Measurements from ENCODE around the gene GNB1L. TPM values are rescaled to one million over a fixed set of nuclear protein-coding genes. Genes with fewer than 3 reads are reported as not detected.
A peak's percentile ranks its signal among the peaks of the same experiment; 100 is the strongest.

The GNB1L gene
- total RNA-seq, 2 experiments from 2014 or later: 3.0 to 6.5 TPM

DNA sequence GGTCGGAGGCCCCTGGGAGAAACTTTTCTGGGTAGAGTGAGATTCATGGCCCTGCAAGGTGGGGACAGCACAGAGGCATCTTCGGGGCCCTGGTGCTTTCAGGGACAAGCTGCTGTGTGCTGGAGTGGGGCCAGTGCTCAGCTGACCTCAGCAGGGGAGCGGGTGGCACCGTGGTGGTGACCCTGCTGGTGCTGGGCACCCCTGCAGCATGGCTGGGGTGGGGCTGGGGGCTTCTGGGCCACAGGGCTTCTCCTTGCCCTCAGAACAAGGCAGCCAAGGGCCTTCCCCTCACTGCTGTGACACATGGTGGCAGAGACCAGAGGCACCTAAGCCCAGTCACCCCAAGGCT, 24.9 kb upstream of the GNB1L start:
- DNase-seq: peak in 2 of 14 experiments; percentile 5 to 25
- Mint-ChIP-seq H3K27me3 (no peaks in the 10 kb centered on the region), H3K27ac (no peak overlapping the region), H3K4me1 (ENCODE audit: low read depth) (peaks cover 8% of the 10 kb centered on the region), H3K4me3 (no peak overlapping the region), H3K9me3 (no peaks in the 10 kb centered on the region), H3K36me3 (ENCODE audit: low read depth) (no peaks in the 10 kb centered on the region)
- intact Hi-C loops (cut with DNase I, micrococcal nuclease): no loop called here
- H3K27ac ChIP-seq (ENCODE audit: low read depth in 1 of 2, low read length in 2 of 2): no peak overlapping the region
- ChIA-PET POLR2A (interaction anchor here (1.1 kb wide), 1 partner anchor 25 kb away, joined by 3 read pairs; the partner anchor contains the start of genes GNB1L and RTL10), CTCF (no interaction called here)
- no peak overlapping the region for H3K4me3 ChIP-seq (ENCODE audit: low read length)
- H3K36me3 ChIP-seq (ENCODE audit: insufficient read depth, low read length): no peaks in the 10 kb centered on the region
- H3K9me3 ChIP-seq (ENCODE audit: control insufficient read depth in 1 of 2, insufficient read depth in 1 of 2, low read length in 2 of 2): no peaks in the 10 kb centered on the region
- H3K4me1 ChIP-seq (ENCODE audit: insufficient read depth, low read length): peaks cover 27% of the 10 kb centered on the region
- no peak for ATAC-seq (ENCODE audit: poor library complexity)
- H3K27me3 ChIP-seq (ENCODE audit: control insufficient read depth in 1 of 2, insufficient read depth in 2 of 2, low read length in 2 of 2): no peaks in the 10 kb centered on the region
- TF ChIP-seq, protein P1, sequence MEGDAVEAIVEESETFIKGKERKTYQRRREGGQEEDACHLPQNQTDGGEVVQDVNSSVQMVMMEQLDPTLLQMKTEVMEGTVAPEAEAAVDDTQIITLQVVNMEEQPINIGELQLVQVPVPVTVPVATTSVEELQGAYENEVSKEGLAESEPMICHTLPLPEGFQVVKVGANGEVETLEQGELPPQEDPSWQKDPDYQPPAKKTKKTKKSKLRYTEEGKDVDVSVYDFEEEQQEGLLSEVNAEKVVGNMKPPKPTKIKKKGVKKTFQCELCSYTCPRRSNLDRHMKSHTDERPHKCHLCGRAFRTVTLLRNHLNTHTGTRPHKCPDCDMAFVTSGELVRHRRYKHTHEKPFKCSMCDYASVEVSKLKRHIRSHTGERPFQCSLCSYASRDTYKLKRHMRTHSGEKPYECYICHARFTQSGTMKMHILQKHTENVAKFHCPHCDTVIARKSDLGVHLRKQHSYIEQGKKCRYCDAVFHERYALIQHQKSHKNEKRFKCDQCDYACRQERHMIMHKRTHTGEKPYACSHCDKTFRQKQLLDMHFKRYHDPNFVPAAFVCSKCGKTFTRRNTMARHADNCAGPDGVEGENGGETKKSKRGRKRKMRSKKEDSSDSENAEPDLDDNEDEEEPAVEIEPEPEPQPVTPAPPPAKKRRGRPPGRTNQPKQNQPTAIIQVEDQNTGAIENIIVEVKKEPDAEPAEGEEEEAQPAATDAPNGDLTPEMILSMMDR (IDR thresholded peaks at IDR 0.05): no peak

GRCh38 chr22:19879246-19879570, 24.5 kb upstream of the GNB1L start:
- peaks cover 27% of the 10 kb centered on the region for H3K4me1 ChIP-seq (ENCODE audit: insufficient read depth, low read length)
- ATAC-seq (ENCODE audit: poor library complexity): no peak
- peak in 2 of 14 experiments; percentile 1 to 19 for DNase-seq
- Mint-ChIP-seq H3K4me1 (ENCODE audit: low read depth) (peaks cover 8% of the 10 kb centered on the region), H3K4me3 (no peak overlapping the region), H3K27ac (no peak overlapping the region), H3K9me3 (no peaks in the 10 kb centered on the region), H3K27me3 (no peaks in the 10 kb centered on the region), H3K36me3 (ENCODE audit: low read depth) (no peaks in the 10 kb centered on the region)
- TF ChIP-seq, protein P1 (IDR thresholded peaks at IDR 0.05): no peak
- no peak overlapping the region for H3K27ac ChIP-seq (ENCODE audit: low read depth in 1 of 2, low read length in 2 of 2)
- no peak overlapping the region for H3K4me3 ChIP-seq (ENCODE audit: low read length)
- CTCF ChIA-PET: no interaction called here
- no peaks in the 10 kb centered on the region for H3K36me3 ChIP-seq (ENCODE audit: insufficient read depth, low read length)
- intact Hi-C loops (cut with DNase I, micrococcal nuclease): no loop called here
- H3K27me3 ChIP-seq (ENCODE audit: control insufficient read depth in 1 of 2, insufficient read depth in 2 of 2, low read length in 2 of 2): no peaks in the 10 kb centered on the region
- no peaks in the 10 kb centered on the region for H3K9me3 ChIP-seq (ENCODE audit: control insufficient read depth in 1 of 2, insufficient read depth in 1 of 2, low read length in 2 of 2)
- POLR2A ChIA-PET: interaction anchor here (1.1 kb wide), 1 partner anchor 24 kb away, joined by 3 read pairs; the partner anchor contains the start of genes GNB1L and RTL10

DNA sequence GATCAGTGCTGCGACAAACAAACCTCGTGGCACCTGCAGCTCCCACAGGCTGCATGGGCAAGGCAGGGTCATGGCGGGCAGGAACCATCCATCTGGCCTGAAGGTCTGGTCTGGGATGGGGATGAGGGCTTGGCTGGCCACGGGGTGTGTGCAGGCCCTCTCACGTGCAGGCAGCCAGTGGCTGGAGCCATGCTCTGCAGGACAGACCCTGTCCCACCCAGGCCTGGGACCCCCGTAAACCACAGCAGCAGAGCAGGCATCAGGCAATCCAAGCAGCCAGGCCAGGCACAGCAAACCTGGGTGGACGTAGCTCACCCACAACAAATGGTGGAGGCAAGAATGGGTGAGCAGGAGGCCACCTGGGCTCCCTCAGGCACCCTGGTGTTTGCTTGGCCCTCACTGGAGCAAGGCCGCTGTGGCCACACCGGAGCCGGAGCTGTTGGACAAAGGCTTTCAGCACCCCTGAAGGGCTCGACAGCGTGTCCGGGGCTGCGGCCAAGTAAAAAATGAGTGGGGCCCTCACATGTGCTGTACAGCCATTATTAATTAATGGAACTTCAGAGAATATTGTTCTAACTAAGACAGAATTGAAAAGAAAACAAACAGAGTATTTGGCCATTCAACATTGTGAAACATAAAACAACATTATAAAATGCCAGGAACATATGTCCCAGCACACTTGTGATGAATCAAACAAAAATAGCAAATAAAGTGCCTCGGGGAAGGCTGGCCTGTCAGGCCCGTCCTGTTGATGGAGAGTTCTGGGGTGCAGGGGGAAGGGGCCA, 24.0 kb upstream of the GNB1L start:
- intact Hi-C loops (cut with DNase I, micrococcal nuclease): no loop called here
- H3K9me3 Mint-ChIP-seq: no peaks in the 10 kb centered on the region
- Histone ChIP-seq H3K27ac (ENCODE audit: low read depth in 1 of 2, low read length in 2 of 2) (no peak overlapping the region), H3K4me3 (ENCODE audit: low read length) (no peak overlapping the region), H3K27me3 (ENCODE audit: control insufficient read depth in 1 of 2, insufficient read depth in 2 of 2, low read length in 2 of 2) (no peaks in the 10 kb centered on the region), H3K9me3 (ENCODE audit: control insufficient read depth in 1 of 2, insufficient read depth in 1 of 2, low read length in 2 of 2) (no peaks in the 10 kb centered on the region), H3K4me1 (ENCODE audit: insufficient read depth, low read length) (peaks cover 27% of the 10 kb centered on the region), H3K36me3 (ENCODE audit: insufficient read depth, low read length) (no peaks in the 10 kb centered on the region)
- no peak overlapping the region for H3K4me3 Mint-ChIP-seq
- peak in 2 of 14 experiments; percentile 2 to 15 for DNase-seq
- TF ChIP-seq, protein P1 (IDR thresholded peaks at IDR 0.05): no peak
- CTCF ChIA-PET: no interaction called here
- peaks cover 9% of the 10 kb centered on the region for H3K4me1 Mint-ChIP-seq (ENCODE audit: low read depth)
- no peaks in the 10 kb centered on the region for H3K27me3 Mint-ChIP-seq
- H3K27ac Mint-ChIP-seq: no peak overlapping the region
- ATAC-seq (ENCODE audit: poor library complexity): no peak
- H3K36me3 Mint-ChIP-seq (ENCODE audit: low read depth): no peaks in the 10 kb centered on the region
- POLR2A ChIA-PET: interaction anchor here (1.1 kb wide), 1 partner anchor 24 kb away, joined by 3 read pairs; the partner anchor contains the start of genes GNB1L and RTL10
